ELF-1 (cell line): ENCODE data around the gene RRAS.
"Not testable (repeated sequence)": the region's sequence is repeated elsewhere in the genome, so short reads cannot be mapped to it uniquely, and the experiment has no call there.

ENCODE experiments used
- DNase-seq: peaks from one replicate; pipeline ENCODE4 v3.0.0-alpha.2; 2016; ENCODE audit warnings: low read depth, low spot score

RRAS gene

DNA sequence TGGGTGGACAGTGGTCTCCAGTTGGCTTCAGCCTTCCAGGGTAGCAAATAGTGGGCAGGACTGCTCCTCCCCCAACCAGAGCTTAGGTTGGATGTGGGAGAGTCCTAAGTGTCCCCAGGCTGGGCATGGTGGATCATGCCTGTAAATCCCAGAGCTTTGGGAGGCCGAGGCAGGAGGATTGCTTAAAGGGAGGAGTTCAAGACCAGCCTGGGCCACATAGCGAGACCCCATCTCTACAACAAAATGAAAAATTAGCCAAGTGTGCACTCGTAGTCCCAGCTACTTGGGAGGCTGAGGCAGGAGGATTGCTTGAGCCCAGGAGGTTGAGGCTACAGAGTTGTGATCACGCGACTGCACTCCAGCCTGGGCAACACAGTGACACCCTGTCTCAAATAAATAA is 7.4 kb downstream of the RRAS start:
- no peak for DNase-seq

DNA sequence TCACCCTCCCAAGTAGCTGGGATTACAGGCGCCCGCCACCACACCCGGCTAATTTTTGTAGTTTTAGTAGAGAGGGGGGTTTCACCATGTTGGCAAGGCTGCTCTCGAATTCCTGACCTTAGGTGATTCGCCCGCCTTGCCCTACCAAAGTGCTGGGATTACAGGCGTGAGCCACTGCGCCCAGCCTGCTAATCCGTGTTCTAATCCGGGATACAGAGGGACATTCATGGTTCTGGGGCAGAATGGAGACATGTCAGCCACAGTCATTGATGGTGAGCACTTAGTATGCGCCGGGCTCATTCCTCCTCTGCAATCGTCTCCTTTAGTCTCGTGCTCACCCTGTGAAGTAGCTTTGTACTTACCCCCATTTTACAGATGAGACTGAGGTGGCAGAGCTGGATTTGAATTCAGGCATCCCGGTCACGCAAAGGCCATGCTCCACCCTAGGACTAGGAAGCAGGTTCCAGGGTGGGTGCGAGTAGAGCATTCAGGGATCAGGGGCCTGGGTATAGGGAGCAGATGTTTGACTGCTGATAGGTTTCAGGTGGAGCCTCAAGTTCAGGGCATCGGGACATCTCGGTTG is 8.2 kb downstream of the RRAS start:
- no peak for DNase-seq

DNA sequence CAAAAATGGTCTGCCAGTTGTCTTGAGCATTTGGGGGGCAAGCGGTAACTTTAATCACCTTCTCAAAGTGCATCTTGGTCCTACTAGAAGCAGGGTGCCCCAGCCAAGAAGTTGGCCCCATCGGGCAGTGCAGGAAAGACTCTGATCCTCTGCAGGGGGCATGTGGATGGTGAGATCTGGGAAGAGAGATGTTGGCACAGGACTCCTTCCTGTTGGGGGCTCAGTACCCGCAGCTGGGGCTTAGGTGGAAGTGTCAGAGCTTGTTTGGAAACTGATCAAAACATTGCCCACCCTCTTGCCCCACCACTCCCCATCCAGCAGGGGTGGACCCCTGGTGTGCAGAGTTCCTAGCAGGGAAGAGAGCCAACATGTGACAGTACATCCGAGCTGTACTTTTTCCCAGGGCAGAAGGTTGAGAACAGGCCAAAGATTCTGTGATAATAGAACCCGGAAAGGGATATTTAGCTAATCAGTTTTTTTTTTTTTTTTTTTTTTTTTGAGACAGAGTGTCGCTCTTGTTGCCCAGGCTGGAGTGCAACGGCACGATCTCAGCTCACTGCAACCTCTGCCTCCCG is 8.8 kb downstream of the RRAS start:
- no peak for DNase-seq

DNA sequence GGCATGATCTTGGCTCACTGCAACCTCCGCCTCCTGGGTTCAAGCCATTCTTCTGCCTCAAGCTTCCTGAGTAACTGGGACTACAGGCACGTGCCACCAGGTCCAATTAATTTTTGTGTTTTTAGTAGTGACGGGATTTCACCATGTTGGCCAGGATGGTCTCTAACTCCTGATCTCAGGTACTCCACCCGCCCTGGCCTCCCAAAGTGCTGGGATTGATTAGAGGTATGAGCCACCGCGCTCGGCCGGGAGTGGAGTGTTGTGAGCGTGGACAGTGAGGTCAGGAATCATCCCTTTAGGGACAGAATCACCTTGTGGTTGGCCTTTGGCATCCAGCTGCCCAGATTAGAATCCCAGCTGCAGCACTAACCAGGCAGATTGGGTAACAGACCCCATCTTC is 10.3 kb downstream of the RRAS start:
- DNase-seq: no peak

DNA sequence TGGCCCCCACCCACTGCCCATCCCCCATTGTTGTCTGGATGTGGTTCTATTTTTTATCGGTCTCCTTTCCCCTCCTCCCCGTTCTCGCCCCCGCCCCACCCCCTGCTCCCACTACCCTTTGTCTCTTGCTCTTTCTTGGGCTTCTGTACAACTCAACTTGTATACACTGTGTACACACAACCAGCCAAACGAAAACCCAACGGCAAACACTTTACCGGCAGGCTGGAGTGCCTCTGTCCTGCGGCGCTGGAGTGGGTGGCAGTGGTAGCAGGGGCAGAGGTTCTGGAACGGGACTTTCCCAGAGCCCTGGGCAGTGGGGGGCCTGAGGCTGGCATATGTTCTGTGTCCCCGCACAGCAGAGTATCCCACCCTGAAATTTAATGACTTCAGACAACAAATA is 13.7 kb downstream of the RRAS start:
- DNase-seq: no peak

DNA sequence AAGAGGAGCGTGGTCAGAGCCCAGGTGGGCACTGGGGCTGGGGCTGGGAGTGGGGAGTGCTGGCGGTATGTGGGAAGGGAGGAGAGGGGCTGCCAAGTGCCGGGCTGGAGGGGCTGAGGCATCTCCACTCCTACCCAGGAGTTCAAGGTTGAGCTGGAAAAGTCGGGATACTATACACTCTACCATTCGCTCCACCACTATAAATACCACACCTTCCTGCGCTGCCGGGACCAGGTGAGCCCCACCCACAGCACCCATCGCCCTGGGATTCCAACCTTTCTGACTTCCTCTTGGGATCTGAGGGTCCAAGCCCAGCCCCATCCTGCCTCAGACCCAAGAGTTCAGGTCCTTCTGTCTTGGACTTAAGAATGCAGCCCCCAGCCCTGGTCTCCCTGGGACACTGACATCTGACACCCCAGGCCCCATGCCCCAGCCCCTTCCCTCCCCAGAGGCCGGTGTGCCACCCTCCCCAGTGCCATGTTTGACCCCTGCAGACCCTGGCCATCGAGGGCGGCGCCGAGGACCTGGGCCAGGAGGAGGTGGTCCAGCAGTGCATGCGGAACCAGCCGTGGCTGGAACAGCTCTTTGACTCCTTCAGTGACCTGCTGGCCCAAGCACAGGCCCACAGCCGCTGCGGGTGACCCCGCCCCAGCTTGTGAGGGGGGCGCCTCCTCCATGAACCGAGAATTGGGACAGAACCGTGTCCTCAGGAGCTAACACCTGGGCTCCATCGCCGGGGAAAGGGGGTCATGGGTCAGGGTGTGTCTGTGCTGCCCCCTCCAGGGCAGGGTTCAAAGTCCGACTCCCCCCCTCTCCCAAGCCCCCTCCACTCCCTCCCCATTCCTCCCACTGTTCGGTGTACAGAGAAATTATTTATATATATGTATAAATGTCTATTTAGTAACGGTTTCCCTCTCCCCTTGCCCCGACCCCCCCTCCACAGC is 14.7 kb downstream of the RRAS start:
- DNase-seq: no peak

DNA sequence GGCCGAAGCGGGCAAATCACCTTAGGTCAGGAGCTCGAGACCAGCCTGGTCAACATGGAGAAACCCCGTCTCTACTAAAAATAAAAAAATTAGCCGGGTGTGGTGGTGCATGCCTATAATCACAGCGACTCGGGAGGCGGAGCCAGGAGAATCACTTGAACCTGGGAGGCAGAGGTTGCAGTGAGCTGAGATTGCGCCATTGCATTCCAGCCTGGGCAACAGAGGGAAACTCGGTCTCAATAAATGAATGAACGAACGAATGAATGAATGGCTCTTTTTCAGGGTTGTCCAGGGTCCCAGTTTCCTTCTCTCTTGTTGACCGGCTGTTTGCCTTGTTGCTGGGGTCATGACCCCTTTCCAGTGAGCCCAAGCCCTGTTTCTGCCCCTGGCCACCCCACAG is 22.1 kb downstream of the RRAS start:
- DNase-seq: not testable (repeated sequence)

DNA sequence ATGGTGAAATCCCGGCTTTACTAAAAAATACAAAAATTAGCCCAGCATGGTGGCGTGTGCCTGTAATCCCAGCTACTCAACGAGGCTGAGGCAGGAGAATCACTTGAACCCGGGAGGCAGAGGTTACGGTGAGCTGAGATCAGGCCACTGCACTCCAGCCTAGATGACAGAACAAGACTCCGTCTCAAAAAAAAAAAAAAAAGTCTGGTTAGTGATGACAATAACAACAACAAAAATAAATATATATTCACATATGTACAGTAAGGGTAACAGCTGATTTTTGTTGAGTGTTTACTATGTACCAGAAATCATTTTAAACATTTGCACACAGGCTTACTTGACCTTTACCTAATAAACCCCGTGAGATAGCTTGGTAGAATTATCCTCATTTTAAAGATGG is 23.0 kb downstream of the RRAS start:
- DNase-seq: no peak

DNA sequence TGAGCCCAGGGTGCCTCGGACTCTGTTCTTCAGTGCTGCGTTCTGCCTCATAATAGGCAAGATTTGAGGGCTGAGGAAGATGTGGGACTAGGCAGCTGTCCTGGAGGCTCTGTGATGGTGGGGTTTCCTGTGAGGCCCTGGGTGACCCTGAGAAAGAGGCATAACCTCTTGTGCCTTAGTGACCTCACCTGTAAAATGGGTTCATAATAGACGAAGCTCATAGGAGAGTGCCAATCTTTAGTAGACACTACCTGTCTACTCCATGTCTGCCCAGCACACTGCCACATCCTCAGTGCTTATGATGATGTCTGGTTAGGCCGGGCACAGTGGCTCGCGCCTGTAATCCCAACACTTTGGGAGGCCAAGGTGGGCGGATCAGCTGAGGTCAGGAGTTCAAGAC is 23.4 kb downstream of the RRAS start:
- DNase-seq: no peak

DNA sequence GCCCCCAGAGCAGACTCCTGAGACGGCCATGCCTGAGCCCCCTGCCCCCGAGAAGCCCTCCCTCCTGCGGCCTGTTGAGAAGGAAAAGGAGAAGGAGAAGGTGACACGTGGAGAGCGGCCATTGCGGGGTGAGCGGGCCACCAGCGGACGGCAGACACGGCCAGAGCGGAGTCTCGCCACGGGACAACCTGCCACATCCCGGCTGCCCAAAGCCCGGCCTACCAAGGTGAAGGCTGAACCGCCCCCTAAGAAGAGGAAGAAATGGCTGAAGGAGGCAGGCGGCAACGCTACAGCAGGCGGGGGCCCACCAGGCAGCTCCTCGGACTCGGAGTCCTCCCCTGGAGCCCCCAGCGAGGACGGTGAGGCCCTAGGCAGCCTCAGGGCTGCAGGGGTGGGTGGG is 24.1 kb downstream of the RRAS start:
- no peak for DNase-seq

DNA sequence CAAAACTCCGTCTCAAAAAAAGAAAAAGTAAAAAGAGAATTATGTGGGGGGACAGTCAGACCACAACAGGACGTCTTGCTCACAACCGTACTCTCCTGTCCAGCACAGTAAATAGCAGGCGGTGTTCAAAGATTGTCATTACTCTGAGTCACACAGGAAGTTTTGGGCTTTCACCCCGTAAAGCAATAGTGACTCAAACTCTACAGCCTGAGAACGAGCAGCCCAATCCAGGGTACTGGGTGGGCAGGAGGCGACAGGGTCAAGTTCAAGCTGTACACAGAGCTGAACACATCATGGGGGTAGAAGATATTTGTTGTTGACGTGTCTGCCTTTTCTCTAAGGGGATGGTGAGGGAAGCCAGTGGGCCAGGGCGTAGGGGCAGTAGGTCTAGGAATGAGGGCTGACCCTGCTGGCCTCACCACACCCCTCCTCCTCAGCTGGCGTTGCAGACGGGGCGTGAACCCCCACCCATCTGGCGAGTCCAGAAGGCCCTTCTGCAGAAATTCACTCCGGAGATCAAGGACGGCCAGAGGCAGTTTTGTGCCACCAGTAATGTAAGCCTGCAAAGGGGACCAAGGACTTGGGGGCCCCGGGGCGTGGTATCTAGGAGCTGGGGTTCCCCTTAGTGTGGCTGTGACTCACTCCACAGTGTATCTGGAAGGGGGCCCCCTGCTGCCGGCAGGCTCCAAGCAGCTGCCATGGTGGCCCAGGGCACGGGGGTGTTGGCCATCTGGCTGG is 25.7 kb downstream of the RRAS start:
- no peak for DNase-seq

DNA sequence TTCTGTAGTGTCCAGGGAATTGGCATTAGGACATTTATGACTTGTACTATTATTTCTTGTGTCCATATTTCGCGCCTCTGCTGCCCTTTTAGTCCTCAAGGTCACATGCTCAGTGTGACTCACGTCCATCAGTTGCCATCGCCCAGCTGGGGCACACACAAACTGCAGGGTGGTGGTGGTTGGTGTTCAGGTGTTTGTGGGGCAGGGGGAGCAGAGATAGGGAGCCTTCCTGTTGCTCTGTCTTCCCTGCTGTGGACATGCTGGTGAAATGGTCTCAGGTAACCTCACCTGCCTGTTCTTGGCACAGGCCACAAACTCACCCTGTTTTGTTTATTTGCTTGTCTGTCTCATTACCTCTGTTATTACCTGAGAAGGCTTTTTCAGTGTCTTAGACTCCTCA is 26.6 kb downstream of the RRAS start:
- DNase-seq: no peak

DNA sequence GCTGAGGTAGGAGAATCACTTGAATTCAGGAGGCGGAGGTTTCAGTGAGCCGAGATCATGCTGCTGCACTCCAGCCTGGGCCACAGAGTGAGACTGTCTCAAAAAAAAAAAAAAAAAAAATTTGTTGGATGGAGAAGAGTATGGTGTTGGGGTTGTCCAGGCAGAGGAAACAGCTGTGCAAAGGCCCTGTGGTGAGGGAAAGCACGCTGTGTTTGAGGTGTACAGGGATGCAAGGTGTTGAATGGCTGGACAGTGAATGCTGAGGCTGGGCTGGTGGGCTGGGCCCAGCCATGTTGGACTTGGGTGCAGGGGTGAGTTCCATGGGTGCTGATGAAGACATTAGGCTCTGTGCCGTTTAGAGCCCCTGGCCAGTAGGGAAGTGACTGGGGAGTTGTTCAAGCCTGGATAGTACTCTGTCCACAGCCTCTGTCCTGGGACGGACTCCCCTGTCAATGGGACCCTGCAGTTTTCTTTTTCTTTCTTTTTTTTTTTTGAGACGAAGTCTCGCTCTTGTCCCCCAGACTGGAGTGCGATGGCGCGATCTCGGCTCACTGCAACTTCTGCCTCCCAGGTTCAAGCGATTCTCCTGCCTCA is 30.3 kb downstream of the RRAS start:
- no peak for DNase-seq

DNA sequence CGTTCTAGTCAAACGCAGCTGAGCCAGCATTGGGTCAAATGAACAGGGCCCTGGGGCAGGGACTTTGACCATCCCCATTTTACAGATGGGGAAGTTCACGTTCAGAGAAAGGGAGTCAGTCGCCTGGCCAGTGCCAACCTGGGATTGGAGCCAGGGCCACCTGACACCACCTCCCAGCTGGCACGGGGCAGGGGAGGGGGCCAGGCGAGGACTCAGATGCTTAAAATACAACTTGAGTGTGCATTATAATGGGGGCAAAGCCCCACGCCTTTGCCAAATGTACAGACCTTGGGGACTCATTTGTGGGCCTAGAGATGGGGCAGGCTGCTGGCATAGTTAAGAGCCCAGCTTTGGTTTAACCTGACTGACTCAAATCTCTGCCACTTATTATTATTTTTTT is 34.3 kb downstream of the RRAS start:
- no peak for DNase-seq

DNA sequence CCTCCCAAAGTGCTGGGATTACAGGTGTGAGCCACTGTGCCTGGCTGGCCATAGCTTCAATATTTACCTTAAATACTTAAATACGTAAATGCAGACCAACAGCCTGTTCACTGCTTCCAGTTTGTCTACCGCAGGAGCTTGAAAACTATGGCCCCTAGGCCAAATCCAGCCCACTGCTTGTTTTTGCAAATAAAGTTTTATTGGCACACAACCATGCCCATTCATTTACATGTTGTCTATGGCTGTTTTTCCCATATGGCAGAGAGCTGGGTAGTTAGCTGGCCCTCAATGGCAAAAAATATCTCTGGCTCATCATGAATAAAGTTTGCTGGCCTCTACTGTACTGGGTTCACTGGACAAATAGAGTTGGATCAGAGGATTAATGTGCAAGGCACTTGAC is 37.1 kb downstream of the RRAS start:
- DNase-seq: no peak

DNA sequence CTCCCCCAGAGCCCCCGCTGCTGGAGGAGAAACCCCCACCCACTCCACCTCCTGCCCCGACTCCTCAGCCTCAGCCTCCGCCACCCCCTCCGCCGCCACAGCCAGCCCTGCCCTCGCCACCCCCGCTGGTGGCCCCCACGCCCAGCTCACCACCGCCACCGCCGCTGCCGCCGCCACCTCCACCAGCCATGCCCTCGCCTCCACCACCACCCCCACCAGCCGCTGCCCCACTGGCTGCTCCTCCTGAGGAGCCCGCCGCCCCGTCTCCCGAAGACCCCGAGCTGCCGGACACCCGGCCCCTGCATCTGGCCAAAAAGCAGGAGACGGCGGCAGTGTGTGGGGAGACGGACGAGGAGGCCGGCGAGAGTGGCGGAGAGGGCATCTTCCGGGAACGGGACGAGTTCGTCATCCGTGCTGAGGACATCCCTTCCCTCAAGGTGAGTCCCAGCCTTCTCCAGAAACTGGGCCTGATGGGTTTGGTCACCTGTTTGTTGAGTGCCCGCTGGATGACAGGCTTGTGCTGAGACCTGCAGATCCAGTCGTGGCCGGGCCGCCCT is 38.4 kb downstream of the RRAS start:
- DNase-seq: no peak

DNA sequence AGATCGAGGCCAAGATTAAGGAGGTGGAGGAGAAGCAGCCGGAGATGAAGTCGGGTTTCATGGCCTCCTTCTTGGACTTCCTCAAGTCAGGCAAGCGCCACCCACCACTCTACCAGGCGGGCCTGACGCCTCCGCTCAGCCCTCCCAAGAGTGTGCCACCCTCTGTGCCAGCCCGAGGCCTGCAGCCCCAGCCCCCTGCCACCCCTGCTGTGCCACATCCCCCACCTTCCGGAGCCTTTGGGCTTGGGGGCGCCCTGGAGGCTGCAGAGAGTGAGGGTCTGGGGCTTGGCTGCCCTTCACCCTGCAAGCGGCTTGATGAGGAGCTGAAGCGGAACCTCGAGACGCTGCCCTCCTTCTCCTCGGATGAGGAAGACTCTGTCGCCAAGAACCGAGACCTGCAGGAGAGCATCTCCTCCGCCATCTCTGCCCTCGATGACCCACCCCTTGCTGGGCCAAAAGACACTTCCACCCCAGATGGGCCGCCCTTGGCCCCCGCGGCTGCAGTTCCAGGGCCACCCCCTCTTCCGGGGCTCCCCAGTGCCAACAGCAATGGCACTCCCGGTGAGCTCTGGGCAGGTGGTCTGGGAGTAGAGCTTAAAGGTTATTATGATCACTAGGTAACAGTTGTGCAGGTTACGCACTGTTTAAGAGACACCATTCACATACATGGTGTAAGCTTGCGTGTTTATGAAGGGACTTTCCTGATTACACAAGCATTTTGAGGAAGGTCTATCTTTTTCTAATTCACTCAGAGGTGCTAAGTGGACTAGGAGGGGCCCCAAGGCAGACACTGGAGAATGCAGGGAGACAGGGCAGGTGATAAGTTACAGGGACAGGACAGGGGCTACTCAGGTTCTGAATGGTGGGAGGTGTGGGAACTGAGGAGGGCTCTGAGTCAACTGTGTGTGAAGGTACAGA is 40.3 kb downstream of the RRAS start:
- no peak for DNase-seq

DNA sequence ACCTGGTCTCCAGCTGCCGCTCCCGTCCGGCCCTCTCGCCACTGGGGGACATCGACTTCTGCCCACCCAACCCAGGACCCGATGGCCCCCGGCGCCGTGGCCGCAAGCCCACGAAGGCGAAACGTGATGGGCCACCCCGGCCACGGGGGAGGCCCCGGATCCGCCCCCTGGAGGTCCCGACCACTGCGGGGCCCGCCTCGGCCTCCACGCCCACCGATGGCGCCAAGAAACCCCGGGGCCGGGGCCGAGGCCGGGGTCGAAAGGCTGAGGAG is 42.3 kb downstream of the RRAS start:
- DNase-seq: no peak

DNA sequence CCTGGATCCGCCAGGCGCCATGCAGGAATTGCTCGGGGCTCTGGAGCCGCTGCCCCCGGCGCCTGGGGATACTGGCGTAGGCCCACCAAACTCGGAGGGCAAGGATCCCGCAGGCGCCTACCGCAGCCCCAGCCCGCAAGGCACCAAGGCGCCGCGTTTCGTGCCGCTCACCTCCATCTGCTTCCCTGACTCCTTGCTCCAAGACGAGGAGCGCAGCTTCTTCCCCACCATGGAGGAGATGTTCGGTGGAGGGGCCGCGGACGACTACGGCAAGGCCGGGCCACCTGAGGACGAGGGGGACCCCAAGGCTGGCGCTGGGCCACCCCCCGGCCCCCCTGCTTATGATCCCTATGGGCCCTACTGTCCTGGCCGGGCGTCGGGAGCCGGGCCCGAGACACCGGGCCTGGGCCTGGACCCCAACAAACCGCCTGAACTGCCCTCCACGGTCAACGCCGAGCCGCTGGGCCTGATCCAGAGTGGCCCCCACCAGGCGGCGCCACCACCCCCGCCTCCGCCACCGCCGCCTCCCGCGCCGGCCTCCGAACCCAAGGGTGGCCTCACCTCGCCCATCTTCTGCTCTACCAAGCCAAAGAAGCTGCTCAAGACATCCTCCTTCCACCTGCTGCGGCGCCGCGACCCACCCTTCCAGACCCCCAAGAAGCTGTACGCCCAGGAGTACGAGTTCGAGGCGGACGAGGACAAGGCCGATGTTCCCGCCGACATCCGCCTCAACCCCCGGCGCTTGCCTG is 42.8 kb downstream of the RRAS start:
- no peak for DNase-seq

DNA sequence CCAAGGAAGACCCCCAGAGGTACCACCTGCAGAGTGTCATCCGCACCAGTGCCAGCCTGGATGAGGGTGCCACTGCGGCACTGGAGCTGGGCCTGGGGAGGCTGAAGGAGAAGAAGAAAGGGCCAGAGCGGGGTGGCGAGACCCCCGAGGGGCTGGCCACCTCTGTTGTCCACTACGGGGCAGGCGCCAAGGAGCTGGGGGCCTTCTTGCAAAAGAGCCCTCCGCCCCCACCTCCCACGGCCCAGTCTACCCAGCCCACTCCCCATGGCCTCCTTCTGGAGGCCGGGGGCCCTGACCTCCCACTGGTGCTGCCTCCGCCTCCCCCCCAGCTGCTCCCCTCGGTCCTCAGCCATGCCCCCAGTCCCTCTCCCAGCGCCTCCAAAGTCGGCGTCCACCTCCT is 43.5 kb downstream of the RRAS start:
- DNase-seq: no peak
